ENCODE data around the gene H3-3A. TPM values are rescaled to one million over a fixed set of nuclear protein-coding genes. Genes with fewer than 3 reads are reported as not detected.
A peak's percentile ranks its signal among the peaks of the same experiment; 100 is the strongest.

The H3-3A gene
- total RNA-seq, 1 donor from 2014 or later: 482 TPM

DNA sequence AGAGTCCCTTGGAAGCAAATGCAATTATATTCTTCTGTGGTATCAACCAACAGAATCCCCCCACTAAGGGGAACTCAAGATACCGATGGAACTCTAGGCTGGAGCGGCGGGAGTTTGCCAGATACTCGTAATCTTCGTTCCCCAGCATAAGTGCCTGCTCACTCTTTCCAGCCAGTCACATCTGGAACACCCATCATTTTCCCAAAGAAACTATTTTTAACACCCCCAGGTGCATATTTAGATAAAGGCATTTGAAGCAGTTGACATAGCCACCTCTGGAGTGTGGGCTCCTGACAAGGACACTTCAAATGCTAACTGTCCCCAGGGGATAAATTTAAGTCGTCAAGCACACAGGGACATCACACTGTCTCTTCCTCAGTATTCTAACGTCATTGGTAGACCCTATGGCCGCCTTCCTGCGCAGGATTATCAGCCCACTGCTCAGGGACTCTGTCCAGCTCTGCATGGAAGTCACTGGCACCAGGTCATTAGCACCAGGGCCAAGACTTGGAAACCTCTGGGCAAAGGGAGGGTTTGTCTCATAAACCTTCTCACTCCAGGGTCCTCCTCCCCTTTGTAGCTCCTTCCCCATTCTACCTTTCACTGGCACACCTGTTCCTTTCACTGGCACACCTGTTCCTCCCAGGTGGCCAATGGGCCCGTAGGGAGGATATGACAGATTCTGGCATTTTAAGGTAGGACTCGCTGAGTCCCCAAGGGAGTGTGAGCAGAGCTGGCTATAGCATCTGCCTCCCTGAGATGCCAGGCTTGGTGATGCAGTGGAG, 48.8 kb downstream of the H3-3A start:
- DNase-seq: no peak

DNA sequence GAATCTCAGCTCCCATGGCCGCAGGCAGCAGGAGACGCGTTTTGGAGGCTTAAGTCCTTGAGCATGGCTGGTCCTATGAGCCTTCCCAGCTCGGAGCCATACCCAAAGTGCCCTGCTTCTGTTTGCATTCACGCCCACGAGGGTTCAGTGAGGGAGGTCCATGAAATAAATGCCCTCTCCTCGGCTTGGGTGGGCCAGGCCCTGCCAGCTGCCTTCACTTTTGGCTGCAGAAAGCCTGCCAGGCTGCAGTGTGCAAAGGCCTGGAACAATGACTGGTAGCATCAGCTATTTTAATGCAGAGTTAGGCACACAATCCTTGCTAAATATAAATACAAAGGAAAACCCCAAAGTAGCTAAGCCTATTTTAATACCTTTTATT, 49.4 kb downstream of the H3-3A start:
- peak; percentile 89 for DNase-seq

DNA sequence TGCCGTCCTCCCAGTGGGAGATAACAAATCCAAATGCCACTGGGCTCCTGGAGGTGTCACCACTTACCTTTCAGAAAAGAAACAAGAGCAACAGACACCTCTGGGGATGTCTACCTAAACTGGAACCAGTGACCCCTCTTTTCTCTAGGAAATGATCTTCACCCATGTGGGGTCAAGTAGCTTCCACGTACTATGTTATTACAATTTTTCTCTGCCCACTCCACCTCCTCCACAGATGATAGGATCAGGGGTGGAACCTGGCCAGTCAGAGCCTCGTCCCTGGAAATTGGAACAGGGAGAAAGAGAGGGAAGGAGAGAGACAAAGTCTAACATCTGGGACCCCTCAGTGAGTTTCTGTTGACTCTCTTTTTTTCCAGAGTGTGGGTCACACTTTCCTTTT, 50.1 kb downstream of the H3-3A start:
- DNase-seq: no peak

DNA sequence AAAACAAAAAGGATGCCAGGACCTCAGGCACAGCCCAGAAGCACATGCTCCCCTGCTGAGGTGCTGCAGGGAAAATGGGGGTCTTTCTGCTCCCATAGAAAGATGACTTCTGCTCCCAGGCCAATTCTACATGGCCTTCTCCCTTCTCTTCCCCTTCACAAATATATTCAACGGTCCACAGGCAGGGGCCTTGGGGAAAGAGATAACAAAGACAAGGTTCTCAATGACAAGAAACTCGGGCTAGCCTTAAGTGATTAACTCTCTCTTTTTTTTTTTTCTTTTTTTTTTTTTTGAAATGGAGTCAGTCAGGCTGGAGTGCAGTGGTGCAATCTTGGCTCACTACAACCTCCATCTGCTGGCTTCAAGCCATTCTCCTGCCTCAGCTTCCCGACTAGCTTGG, 54.2 kb downstream of the H3-3A start:
- no peak for DNase-seq

DNA sequence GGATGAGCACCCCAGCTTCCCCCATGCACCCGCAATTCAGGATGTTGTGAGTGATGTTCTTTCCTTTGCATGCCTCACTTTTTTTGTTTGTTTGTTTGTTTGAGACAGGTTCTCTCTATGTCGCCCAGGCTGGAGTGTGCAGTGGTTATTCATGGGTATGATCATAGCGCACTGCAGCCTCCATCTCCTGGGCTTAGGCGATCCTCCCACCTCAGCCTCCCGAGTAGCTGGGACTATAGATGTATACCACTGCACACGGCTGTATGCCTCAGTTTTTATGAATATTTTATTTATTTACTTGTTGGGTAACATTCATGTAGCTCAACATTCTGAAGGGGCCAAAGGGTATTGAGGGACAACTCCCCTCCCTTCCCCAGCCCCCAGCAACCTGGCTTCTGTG, 54.8 kb downstream of the H3-3A start:
- DNase-seq: no peak

DNA sequence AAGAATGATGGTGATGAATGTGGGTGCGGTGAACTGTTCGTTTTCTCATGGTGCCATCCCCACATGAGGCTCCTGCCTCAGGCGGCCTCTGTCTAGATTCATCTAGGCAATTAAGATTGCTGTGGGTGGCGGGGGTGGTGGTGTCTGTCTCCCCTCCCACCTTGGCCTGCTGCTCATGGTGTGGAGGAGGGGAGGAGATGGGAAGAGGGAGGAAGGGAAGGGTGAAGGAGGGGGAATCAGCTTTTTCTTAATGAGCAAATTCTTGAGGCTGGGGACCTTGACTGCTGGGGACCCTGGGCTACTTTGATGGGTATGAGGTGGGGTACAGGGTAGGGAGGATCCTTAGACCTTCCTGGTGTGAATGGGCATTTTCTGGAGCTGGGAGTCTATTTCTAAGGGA, 55.8 kb downstream of the H3-3A start:
- no peak for DNase-seq

DNA sequence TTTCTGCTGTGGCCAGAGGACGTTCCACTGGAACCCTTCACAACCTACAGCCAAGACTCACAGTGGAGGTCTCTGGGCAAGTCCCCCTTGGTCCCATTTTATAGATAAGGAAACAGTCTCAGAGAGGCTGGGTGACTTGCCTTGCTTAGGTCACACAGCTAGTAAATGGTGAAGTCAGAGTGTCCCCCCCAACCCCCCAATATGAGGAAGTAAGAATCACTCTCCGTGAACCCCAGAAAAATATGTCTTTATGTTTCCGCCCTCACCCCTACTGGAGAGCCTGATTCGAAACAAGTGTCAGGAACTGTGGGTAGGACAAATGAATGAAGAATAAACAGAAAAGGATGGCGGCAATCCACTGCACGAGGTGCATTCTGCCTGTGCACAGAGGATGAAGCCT, 56.7 kb downstream of the H3-3A start:
- no peak for DNase-seq

DNA sequence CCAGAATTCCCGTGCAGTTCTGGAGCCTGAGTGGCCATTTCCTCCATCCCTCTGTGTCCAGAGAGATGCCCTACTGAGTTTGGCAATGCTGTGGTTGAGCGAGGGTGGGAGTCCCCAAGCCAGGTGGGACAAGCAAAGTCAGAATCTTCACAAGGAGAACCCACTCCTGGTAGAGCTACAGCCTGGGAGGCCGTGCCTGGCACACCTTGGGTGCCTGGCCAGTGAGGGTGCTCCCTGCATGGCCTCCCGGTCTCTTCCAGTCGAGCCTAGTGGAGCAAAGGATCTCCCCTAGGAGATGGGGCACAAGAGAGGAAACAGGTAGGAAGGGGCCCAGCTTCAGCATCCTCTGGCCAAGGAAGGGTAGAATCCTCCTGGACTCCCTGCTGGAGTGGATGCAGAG, 57.9 kb downstream of the H3-3A start:
- no peak for DNase-seq

DNA sequence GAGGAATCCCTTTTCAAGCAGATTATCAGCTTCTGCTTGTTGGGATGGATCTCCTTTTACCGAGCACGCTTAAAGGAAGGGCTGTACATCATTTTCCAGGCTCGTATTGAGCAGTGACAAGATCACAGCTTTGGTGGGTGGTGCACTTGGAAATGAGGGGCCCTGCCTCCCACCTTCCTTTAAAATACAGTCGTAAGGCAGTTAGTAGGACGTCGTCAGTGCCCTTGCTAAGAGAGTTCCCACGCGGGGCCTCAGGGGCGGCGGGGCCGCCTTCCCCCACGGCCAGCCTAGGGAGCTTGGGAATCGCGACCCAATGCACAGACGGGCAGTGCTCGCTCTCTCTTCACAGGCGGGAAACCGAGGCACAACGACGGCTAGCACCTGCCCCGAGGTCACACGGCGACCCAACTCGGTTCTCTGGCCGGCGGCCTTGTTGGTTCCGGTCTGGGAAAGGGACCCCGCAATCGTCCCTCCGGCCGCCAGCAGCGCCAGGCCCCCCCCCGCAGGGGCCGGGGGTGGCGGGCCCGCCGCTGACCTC, 58.6 kb downstream of the H3-3A start:
- no peak for DNase-seq

Other genes starting within 250 kb of the H3-3A start
- 39.3 TPM for gene TMEM63A, start 180.3 kb upstream of the H3-3A start, total RNA-seq
- gene LEFTY1, start 173.6 kb upstream of the H3-3A start, total RNA-seq: not detected
- gene PYCR2, start 138.5 kb upstream of the H3-3A start, total RNA-seq: 22.1 TPM
- 2.6 TPM for gene LEFTY2, start 121.5 kb upstream of the H3-3A start, total RNA-seq
- gene SDE2, start 63.4 kb upstream of the H3-3A start, total RNA-seq: 39.7 TPM
- 69.0 TPM for gene ACBD3, start 124.0 kb downstream of the H3-3A start, total RNA-seq
- gene MIXL1, start 160.9 kb downstream of the H3-3A start, total RNA-seq: not detected
- 9.1 TPM for gene LIN9, start 246.4 kb downstream of the H3-3A start, total RNA-seq

All from tongue (tissue), 2 donors.